ENCODE measurements around the gene PRR12.

The PRR12 gene

DNA sequence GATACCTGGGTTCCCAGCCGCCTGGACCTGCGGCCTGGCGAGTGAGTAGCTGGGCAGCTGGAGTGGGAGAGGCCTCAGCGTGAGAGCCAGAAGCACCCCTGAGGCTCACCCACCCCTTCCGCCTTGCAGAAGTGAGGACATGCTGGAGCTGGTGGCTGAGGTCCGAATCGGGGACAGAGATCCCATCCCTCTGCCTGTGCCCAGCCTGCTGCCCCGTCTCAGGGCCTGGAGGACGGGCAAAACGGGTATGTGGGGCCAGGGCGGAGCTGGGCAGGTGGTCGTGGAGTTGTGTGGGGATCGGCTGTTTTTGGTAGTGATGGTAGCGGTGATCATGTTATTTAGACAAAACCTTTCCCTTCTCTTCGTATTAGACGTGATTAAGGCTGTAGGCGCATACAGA is 55.6 kb downstream of the PRR12 start:
- no peak for DNase-seq (ENCODE audit: low read depth in 2 of 2)

DNA sequence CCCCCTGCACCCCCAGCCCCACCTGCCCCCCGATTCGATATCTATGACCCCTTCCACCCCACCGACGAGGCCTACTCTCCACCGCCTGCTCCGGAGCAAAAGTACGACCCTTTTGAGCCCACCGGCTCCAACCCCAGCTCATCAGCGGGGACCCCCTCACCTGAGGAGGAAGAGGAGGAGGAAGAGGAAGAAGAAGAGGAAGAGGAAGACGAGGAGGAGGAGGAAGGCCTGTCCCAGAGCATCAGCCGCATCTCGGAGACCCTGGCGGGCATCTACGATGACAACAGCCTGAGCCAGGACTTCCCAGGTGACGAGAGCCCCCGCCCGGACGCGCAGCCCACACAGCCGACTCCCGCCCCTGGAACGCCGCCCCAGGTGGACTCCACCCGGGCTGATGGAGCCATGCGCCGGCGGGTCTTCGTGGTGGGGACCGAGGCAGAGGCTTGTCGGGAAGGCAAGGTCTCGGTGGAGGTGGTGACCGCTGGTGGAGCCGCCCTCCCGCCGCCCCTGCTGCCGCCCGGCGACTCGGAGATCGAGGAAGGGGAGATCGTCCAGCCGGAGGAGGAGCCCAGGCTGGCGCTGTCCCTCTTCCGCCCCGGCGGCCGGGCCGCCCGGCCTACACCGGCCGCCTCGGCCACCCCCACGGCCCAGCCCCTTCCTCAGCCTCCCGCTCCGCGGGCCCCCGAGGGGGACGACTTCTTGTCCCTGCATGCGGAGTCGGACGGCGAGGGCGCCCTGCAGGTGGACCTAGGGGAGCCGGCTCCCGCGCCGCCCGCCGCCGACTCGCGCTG is 60.2 kb downstream of the PRR12 start:
- DNase-seq (ENCODE audit: low read depth in 2 of 2), result no peak

DNA sequence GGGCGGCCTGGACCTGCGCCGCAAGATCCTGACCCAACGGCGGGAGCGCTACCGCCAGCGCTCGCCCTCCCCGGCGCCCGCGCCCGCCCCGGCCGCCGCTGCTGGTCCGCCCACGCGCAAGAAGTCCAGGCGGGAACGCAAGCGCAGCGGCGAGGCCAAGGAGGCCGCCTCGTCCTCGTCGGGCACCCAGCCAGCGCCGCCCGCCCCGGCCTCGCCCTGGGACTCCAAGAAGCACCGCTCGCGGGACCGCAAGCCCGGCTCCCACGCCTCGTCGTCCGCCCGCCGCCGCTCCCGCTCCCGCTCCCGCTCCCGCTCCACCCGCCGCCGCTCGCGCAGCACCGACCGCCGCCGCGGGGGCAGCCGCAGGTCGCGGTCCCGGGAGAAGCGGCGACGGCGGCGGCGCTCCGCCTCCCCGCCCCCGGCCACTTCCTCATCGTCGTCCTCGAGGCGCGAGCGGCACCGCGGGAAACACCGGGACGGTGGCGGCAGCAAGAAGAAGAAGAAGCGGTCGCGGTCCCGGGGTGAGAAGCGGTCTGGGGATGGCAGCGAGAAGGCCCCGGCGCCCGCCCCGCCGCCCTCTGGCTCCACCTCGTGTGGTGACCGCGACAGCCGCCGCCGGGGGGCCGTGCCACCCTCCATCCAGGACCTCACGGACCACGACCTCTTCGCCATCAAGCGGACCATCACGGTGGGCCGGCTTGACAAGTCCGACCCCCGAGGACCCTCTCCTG is 61.0 kb downstream of the PRR12 start:
- no peak for DNase-seq (ENCODE audit: low read depth in 2 of 2)

DNA sequence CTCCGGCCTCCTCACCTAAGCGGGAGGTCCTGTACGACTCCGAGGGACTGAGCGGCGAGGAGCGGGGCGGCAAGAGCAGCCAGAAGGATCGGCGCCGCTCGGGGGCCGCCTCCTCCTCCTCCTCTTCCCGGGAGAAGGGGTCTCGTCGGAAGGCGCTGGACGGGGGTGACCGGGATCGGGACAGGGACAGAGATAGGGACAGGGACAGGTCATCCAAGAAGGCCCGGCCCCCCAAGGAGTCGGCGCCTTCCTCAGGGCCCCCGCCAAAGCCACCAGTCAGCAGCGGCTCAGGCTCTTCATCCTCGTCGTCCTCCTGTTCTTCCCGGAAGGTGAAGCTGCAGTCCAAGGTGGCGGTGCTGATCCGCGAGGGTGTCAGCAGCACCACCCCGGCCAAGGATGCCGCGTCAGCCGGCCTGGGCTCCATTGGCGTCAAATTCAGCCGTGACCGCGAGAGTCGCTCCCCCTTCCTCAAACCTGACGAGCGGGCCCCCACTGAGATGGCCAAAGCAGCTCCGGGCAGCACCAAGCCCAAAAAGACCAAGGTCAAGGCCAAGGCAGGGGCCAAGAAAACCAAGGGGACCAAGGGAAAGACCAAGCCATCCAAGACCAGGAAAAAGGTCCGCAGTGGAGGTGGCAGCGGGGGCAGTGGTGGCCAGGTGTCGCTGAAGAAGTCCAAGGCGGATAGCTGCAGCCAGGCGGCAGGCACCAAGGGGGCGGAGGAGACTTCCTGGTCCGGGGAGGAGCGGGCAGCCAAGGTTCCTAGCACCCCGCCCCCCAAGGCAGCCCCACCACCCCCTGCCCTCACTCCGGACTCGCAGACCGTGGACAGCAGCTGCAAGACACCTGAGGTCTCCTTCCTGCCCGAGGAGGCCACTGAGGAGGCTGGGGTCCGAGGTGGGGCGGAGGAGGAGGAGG is 61.8 kb downstream of the PRR12 start:
- DNase-seq (ENCODE audit: low read depth in 2 of 2), result no peak

DNA sequence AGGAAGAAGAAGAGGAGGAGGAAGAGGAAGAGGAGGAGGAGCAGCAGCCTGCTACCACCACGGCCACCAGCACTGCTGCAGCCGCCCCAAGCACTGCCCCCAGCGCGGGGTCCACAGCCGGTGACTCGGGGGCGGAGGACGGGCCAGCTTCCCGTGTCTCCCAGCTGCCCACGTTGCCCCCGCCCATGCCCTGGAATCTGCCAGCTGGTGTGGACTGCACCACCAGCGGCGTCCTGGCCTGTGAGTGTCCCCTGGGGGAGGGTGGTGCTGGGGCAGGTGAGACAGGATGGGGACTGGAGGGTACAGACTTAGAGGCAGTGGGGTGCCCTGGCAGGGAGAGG is 62.5 kb downstream of the PRR12 start:
- no peak for DNase-seq (ENCODE audit: low read depth in 2 of 2)

DNA sequence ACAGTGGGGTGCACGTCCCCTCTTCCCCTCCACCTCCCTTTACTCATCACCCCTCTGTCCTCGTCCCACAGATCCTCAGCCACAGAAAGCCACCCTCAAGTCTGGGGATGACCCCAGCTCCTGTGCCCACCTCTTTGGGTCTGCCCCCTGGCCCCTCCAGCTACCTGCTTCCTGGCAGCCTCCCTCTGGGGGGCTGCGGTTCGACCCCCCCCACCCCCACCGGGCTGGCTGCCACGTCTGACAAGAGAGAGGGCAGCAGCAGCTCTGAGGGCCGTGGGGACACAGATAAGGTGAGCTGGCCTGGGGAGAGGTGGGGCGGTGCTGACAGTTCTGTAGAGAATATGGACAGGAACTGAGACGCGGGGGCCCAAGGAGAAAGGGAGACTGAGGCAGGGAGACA is 63.6 kb downstream of the PRR12 start:
- DNase-seq (ENCODE audit: low read depth in 2 of 2), result no peak

DNA sequence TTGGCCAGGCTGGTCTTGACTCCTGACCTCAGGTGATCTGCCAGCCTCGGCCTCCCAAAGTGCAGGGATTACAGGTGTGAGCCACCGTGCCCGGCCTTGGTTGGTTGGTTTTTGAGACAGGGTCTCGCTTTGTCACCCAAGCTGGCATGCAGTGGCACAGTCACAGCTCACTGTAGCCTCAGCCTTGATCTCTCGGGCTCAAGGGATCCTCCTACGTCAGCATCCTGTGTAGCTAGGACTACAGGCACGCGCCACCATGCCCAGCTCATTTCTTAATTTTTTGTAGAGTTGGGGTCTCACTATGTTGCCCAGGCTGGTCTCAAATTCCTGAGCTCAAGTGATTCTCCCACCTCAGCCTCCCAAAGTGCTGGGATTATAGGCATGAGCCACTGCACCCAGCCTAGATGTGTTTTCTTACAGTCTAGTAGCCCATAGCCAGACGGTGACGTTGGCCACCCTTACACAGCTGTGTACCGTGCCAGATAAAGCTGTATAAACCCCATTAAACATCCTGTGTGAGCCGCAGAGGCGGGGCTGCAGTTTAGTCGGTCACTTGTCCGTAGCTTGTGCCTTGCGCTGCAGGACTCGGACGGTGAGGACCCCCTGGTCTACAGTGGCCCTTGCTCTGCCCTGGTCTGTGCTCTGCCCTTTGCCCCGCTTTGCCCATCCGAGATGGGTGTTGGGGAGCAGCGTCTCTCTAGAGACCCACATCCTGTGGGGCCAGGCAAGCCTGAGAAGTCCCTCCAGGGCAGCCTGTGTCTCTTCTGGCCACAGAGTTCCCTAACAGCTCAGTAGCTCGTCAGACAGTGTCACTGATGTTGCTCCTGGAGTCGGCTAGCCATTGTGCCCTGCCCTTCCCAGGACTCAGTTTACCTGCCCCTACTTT is 64.8 kb downstream of the PRR12 start:
- no peak for DNase-seq (ENCODE audit: low read depth in 2 of 2)

DNA sequence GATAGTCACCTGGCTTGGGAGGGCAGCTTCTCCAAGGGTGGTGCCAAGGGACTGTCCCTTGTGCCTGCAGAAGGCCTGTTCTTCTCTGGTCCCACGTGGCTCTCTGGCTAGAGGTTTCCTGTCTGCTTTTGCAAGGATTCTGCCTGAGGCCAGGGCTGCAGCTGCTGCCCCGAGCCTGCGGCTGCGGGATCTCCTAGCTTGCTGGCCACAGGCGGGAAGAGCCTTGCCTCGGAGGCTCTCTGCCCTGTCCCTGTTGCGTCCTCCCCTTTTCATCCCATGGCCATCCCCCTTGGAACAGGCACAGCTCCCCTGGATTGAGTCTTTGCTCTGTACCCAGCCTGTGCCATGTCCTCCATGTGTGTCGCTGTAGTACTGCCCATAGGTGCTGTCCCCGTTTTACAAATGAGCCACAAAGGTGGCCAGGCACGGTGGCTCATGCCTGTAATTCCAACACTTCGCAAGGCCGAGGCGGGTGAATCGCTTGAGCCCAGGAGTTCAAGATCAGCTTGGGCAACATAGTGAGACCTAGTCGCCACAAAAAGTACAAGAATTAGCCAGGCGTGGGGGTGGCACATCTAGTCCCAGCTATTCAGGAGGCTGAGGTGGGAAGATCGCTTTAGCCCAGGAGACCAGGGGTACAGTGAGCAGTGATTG is 65.6 kb downstream of the PRR12 start:
- no peak for DNase-seq (ENCODE audit: low read depth in 2 of 2)

DNA sequence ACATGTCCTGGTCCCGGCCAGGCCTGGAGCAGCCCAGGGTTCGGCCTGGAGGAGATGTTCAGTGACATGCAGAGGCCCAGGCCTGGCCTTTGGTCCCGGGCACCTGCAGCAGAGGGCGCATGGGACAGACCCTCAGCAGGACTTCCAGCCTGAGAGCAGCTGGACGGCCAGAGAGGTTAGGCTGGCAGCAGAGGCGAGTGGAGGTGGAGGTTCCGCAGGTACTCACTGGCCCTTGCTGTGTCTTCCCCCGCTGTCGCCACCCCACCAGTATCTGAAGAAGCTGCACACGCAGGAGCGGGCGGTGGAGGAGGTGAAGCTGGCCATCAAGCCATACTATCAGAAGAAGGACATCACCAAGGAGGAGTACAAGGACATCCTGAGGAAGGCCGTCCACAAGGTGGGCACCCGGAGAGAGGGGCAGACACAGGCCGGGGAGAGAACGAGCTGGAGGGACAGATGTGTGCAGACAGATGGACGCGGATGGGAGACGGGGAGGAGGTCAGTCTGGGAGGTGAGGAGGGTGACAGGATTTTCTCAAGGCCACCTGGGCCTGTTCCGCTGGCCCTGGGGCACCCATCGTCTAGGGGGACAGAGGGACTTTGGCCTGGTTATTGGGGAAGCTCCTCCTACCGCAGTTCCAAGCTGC is 66.6 kb downstream of the PRR12 start:
- no peak for DNase-seq (ENCODE audit: low read depth in 2 of 2)

DNA sequence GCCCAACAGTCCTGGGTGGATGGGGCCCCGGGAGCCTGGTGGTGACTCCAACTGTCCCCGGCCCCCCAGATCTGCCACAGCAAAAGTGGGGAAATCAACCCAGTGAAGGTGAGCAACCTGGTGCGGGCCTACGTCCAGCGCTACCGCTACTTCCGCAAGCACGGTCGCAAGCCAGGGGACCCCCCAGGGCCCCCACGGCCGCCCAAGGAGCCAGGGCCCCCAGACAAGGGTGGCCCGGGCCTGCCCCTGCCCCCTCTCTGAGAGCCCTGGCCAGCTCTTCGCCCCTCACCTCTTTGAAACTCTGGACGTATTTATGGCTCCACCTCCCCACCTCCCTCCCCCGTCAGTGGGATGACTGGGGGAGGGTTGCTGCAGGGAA is 67.1 kb downstream of the PRR12 start:
- no peak for DNase-seq (ENCODE audit: low read depth in 2 of 2)

DNA sequence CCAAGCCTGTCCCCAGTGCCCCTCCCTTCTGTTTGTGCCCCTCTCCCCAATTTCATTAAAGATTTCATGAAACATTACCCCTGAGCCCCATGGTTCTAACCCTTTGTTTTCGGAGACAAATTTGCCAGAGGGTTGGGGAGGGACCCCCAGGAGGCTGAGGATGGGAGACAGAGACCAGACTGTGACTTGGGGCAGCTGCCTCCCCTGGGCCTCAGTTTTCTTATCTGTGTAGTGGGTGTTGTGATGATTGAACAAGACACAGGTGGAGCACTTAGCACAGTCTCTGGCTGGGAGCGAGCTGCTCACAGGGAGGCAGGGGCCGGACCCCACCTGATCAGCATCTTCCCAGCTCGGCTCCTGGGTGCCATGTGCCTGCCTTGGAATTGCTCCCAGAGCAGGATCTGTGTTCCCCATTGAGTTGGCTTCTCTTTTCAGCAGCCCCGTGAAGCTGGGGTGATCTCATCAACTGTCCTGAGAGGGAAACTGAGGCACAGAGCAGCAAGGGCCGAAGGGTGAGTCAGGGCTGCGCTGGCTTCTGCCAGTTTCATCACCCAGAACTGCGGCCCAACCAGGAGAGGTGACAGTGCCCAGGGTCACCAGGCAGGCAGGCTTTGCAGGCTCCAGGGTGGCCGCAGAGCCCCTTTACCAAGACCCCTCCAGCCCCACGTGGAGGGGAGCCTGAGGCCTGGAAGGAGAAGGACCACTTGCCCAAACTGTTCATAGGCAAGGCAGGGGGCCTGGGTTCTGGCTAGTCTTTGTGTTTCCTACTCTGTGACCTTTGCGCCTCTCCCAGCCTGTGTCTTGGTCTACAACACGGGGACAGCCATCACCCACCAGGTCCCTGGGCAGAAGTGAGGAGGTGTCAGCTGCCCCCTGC is 67.8 kb downstream of the PRR12 start:
- no peak for DNase-seq (ENCODE audit: low read depth in 2 of 2)

DNA sequence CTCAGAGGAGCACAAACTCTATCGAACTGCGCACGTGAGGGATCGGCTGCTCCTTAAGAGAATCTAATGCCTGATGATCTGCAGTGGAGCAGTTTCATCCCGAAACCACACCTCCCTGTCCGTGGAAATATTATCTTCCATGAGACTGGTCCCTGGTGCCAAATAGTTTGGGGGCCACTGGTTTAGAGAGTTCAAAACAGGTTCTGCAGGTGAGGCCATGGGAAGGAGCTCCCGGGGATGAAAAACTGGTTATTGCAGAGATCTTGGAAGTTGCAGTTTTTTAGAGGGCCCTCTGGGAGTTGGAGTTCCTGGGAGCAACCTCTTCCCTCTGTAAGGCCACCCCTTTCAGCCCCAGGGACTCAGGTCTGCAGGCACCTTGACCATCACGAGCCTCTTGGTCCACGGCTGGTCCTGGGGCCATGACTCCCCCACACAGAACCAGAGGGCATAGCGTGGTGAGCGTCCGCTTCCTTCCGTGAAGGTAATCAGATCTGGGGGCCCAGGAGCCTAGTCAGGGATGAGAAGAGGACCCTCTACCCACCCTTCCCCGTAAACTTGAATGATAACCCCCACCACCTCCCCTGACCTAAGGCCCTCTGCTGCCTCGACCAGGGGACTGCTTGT is 69.5 kb downstream of the PRR12 start:
- no peak for DNase-seq (ENCODE audit: low read depth in 2 of 2)

DNA sequence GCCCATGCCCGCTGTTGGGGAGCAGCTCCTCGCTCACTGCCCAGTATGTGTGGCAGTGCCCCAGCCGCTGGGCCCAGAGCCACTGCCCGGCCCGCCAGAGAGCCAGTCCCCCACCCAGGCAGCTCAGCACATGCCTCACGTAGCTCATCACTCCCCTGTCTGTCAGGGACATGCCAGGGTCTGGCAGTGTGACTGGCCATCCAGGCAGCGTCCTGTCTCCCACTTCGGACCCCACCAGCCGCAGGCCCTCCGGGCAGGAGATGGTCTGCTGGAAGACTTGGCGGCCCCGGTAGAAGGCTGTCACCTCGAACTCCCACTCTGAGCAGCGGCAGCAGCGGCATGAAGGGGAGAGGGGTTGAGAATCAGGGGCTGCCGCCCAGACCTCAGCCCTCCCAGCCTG is 71.0 kb downstream of the PRR12 start:
- no peak for DNase-seq (ENCODE audit: low read depth in 2 of 2)

DNA sequence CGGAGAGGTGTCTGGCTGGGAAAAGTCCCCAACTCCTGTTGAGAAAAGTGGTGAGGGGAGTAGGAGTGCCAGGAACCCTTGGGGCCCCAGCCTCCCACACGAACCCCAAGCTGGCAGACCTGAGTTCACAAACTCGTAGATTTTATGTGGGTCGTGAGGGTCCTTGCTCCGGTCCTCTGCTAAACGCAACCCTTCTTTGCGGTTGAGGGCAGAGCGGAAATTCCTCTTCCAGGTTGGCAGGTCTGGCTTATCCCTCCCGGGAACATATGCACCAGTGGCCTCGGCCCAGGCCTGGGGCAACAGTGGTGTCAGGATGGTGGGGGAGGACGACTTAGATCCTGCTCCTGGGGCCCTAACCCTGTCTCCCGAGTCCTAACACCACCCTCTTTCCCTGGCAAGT is 72.2 kb downstream of the PRR12 start:
- DNase-seq (ENCODE audit: low read depth in 2 of 2), result no peak

DNA sequence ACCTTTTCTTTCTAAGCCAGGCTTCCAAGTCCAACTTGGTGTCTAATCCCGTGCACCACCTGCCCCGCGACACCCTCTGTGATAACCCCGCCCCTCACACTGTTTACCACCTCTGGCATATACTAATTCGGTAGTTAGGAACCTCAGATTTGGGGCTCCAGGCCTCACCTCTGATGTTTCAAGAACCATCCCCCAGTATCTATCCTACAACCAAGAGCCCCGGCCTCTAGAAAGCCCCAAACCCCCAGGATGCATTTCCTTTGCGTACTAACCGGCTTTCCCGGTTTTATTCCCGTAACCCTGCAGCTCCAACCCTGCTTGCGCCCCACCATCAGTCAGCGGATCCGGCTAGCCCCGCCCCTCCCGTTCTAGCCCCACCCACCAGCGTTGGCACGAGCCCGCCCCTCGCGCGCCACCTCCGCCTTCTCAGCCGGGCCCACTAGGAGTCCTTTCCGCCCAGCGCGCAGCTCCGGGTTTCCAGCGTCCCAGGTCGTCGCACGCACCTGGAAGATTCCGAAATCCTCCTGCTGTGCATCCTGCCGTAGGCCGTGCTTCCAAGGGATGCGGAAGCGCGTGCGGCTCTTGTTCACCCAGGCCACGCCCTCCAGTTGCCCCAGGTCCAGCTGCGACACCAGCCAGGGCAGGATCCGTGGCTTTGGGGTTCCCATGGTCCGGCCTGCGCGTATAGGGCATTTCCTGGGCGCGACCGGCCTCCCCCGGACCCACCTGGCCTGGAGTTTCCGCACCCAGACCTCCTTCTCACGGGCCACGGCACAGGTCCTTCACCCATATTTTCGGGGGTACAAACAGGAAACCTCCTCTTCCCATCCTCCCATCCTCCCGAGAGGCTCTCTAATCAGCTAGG is 73.4 kb downstream of the PRR12 start:
- peak; percentile 92 to 97 for DNase-seq (ENCODE audit: low read depth in 2 of 2)

DNA sequence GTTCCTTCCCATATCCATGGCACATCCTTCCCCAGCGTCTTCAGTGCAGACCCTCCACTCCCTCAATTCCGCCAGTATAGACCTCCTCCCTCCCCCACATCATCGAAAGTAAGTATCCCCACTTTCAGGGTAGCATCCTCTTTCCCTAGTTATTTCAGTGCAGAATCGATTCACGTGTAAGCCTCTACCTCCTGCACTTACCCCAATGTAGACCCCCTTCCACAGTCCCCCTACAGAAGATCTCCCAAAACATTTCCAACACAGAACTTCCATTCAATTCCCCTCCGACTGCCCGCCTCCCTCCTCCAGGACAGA is 74.0 kb downstream of the PRR12 start:
- DNase-seq (ENCODE audit: low read depth in 2 of 2), result no peak

DNA sequence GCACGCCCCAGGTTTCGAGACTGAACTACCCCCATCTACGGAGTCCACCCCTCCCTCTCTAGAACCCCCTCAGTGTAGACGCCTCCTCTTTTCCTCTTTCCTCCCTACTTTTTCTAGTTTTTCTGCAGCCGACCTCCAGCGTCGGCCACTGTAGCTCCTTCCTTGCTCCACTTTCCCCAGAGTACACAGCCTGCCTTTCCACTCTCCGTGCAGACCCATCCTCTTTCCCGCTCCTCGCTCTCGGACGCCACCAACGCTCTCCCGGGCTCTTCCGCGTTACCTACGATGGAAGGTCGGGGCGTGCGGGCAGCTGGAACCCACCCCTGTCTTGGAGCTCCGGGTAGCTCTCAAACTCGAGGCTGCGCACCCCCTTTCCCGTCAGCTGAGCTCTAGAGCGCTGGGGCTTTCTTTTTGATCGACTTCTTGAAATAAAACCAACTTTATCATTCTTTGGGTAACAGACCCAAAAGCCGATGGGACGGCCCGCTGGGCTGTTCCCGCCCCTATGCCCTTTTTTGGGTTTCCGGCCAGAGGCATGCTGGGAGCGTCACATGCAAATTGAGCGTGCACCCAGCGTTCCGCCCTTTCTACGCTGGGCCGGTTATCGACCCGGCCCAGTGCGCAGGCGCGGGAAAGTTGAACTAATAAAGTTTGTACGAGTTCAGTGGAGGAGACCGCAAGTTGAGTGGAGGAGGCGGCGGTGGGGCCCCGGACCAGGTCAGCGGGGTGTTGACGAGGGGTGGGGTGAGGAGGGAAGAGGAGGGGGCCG is 74.6 kb downstream of the PRR12 start, which contains the start of the genes BCL2L12 and IRF3:
BCL2L12 (plus strand) TSS at position 583 of the 769 bp plus-strand sequence. CDS start 760 bp downstream, outside the sequence.
IRF3 (minus strand) TSS at position 507 of the 769 bp plus-strand sequence. CDS start 1,019 bp downstream, outside the sequence.
- peak; percentile 99 to 100 for DNase-seq (ENCODE audit: low read depth in 2 of 2)

Data from stimulated activated CD4-positive, alpha-beta T cell treated with anti-CD3 and anti-CD28 coated beads, Interleukin-4, amount 100 ng/mL, for 48 hours (primary cell).